PC-9 (cell line): ENCODE measurements around the gene RBM38. TPM values are rescaled to one million over a fixed set of nuclear protein-coding genes. Genes with fewer than 3 reads are reported as not detected.
A peak's percentile ranks its signal among the peaks of the same experiment; 100 is the strongest.

ENCODE experiments used
- BruUV-seq: library from RNA; stranded (reverse); fragments of 400-500 nt; replicated peaks from 2 replicates; lab custom pipeline; 2021; lab: Mats Ljungman, UMichigan
- CTCF ChIA-PET: fragments of 300-600 bp; sonication (Branson Sonifier 250); formaldehyde crosslinking; loops from one replicate; lab custom pipeline; 2022; ENCODE audit warnings: antibody characterized with exemption; lab: Charles Lee
- POLR2A ChIA-PET: fragments of 300-600 bp; sonication (Branson Sonifier 250); formaldehyde crosslinking; loops from one replicate; lab custom pipeline; 2022; ENCODE audit warnings: antibody characterized with exemption; ENCODE audit not compliant: unreplicated experiment; lab: Charles Lee
- DNase-seq, 2 experiments: peaks; one replicate each; pipeline versions ENCODE4 v3.0.0 to v3.0.0-alpha.2; 2015 to 2022; ENCODE audit warnings: mixed read lengths in 1 of 2
- H2AFZ ChIP-seq: fragments of 200-600 bp; sonication (generic); 2 replicates; pipeline ENCODE4 v1.8.1; 2017; ENCODE audit warnings: antibody characterized with exemption
- H3F3A ChIP-seq: fragments of 200-600 bp; sonication (generic); 2 replicates; pipeline ENCODE4 v1.8.1; 2017; ENCODE audit warnings: antibody characterized with exemption, mild to moderate bottlenecking, low read depth; ENCODE audit not compliant: insufficient read depth
- H3K27ac ChIP-seq: fragments of 200-600 bp; sonication (generic); 2 replicates; pipeline ENCODE4 v1.6.1; 2016; ENCODE audit warnings: mixed run types
- H3K27me3 ChIP-seq: fragments of 200-600 bp; sonication (generic); 2 replicates; pipeline ENCODE4 v1.6.1; 2016; ENCODE audit warnings: low read depth, mixed run types; ENCODE audit not compliant: insufficient read depth
- H3K36me3 ChIP-seq: fragments of 200-600 bp; sonication (generic); 2 replicates; pipeline ENCODE4 v1.6.1; 2016; ENCODE audit warnings: low read depth, mixed run types
- H3K4me1 ChIP-seq: fragments of 200-600 bp; sonication (generic); replicated peaks from 2 replicates; pipeline ENCODE4 v1.6.1; 2016; ENCODE audit warnings: mixed run types; ENCODE audit not compliant: insufficient read depth
- H3K4me2 ChIP-seq: fragments of 200-600 bp; sonication (generic); 2 replicates; pipeline ENCODE4 v1.6.1; 2017; ENCODE audit warnings: mixed run types
- H3K4me3 ChIP-seq: fragments of 200-600 bp; sonication (generic); 2 replicates; pipeline ENCODE4 v1.6.1; 2016; ENCODE audit warnings: mixed run types
- H3K79me2 ChIP-seq: fragments of 200-600 bp; sonication (generic); 2 replicates; pipeline ENCODE4 v1.6.1; 2017; ENCODE audit warnings: low read depth, mixed run types
- H3K9me2 ChIP-seq: fragments of 200-600 bp; sonication (generic); 2 replicates; pipeline ENCODE4 v1.8.1; 2017; ENCODE audit warnings: mild to moderate bottlenecking; ENCODE audit not compliant: insufficient read depth
- H3K9me3 ChIP-seq: fragments of 200-600 bp; sonication (generic); 2 replicates; pipeline ENCODE4 v1.8.1; 2016; ENCODE audit warnings: low read depth; ENCODE audit not compliant: insufficient read depth
- H4K20me1 ChIP-seq: fragments of 200-600 bp; sonication (generic); 2 replicates; pipeline ENCODE4 v1.8.1; 2017; ENCODE audit not compliant: insufficient read depth
- EZH2 ChIP-seq: fragments of 200-600 bp; sonication (generic); IDR thresholded peaks from 2 replicates; pipeline ENCODE4 v1.8.0; 2017; ENCODE audit warnings: antibody characterized with exemption, low read depth
- intact Hi-C: fragments of 100-400 bp; cut with micrococcal nuclease; formaldehyde crosslinking; loops from one replicate; pipeline ENCODE4 v1.10.0; 2022; ENCODE audit not compliant: unreplicated experiment
- total RNA-seq: library from RNA; stranded (reverse); gene quantifications from 2 replicates; pipeline ENCODE4 v1.2.3, GENCODE V29; 2021
- TF ChIP-seq, protein P1 (sequence below): fragments of 200-600 bp; sonication (generic); conservative IDR thresholded peaks from 2 replicates; pipeline ENCODE4 v1.6.1; 2017; ENCODE audit warnings: mixed run types, antibody characterized with exemption, mild to moderate bottlenecking, moderate library complexity

RBM38 gene
- total RNA-seq, 1 experiment from 2014 or later, result 25.6 TPM

- peak overlapping the region; percentile 92 for H2AFZ ChIP-seq
- BruUV-seq, result no TSS peak
Observed at GRCh38 chr20:57391439-57392301, 474 bp downstream of the RBM38 start.

GRCh38 chr20:57392512-57393271 lies 1.5 kb downstream of the RBM38 start:
- H3K27me3 ChIP-seq, result no peaks in the 10 kb centered on the region
- no TSS peak for BruUV-seq

More at GRCh38 chr20:57391439-57392301, 474 bp downstream of the RBM38 start:
- TF ChIP-seq, protein P1, sequence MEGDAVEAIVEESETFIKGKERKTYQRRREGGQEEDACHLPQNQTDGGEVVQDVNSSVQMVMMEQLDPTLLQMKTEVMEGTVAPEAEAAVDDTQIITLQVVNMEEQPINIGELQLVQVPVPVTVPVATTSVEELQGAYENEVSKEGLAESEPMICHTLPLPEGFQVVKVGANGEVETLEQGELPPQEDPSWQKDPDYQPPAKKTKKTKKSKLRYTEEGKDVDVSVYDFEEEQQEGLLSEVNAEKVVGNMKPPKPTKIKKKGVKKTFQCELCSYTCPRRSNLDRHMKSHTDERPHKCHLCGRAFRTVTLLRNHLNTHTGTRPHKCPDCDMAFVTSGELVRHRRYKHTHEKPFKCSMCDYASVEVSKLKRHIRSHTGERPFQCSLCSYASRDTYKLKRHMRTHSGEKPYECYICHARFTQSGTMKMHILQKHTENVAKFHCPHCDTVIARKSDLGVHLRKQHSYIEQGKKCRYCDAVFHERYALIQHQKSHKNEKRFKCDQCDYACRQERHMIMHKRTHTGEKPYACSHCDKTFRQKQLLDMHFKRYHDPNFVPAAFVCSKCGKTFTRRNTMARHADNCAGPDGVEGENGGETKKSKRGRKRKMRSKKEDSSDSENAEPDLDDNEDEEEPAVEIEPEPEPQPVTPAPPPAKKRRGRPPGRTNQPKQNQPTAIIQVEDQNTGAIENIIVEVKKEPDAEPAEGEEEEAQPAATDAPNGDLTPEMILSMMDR, result no peak
- TF ChIP-seq EZH2, result no peak
- Histone ChIP-seq H3K9me2 (no peaks in the 10 kb centered on the region), H3K79me2 (no peaks in the 10 kb centered on the region), H4K20me1 (0 out of 2 replicates have a peak, but pooled peaks cover 7% of the 10 kb centered on the region), H3K4me2 (peak overlapping the region; percentile 80), H3K4me1 (peaks cover 12% of the 10 kb centered on the region), H3K27me3 (no peaks in the 10 kb centered on the region), H3K27ac (no peak overlapping the region), H3K9me3 (no peaks in the 10 kb centered on the region), H3F3A (peaks cover 13% of the 10 kb centered on the region; the same call in 1 of the 2 replicates), H3K4me3 (peak overlapping the region; percentile 80), H3K36me3 (no peaks in the 10 kb centered on the region)
- DNase-seq, result no peak
- intact Hi-C loops, result loop anchor here (2.0 kb wide), 1 partner anchor 43 kb away; no protein-coding TSS in a partner anchor
- ChIA-PET POLR2A (interaction anchor here (0.5 to 0.6 kb wide), 3 partner anchors 36 to 57 kb away, joined by 3 to 10 read pairs (median 3); no protein-coding TSS in a partner anchor), CTCF (interaction anchor here (0.6 to 1.3 kb wide), 3 partner anchors 82 to 228 kb away, joined by 3 to 5 read pairs (median 3); no protein-coding TSS in a partner anchor)

More at GRCh38 chr20:57392512-57393271, 1.5 kb downstream of the RBM38 start:
- Histone ChIP-seq H3F3A (peaks cover 11% of the 10 kb centered on the region; the same call in 1 of the 2 replicates), H3K4me2 (peak overlapping the region; percentile 80), H3K27ac (no peak overlapping the region), H3K4me3 (peak overlapping the region; percentile 52; the same call in 1 of the 2 replicates), H4K20me1 (0 out of 2 replicates have a peak, but pooled peaks cover 7% of the 10 kb centered on the region), H3K4me1 (peaks cover 12% of the 10 kb centered on the region), H2AFZ (no peak overlapping the region), H3K36me3 (no peaks in the 10 kb centered on the region), H3K9me2 (no peaks in the 10 kb centered on the region), H3K9me3 (no peaks in the 10 kb centered on the region), H3K79me2 (no peaks in the 10 kb centered on the region)
- DNase-seq, result no peak
- intact Hi-C loops, result loop anchor here (2.0 kb wide), 1 partner anchor 42 kb away; no protein-coding TSS in a partner anchor
- CTCF ChIA-PET, result no interaction called here
- TF ChIP-seq EZH2, result no peak
- TF ChIP-seq, protein P1, result no peak
- POLR2A ChIA-PET, result interaction anchor here (0.5 to 0.6 kb wide), 2 partner anchors 35 to 56 kb away, joined by 10 to 24 read pairs; no protein-coding TSS in a partner anchor
